SK-N-SH treated with all-trans-retinoic acid at 6 μM for 48 hours (cell line): Measurements from ENCODE around the gene IMMT.

Experiments
- ARNTL ChIP-seq: fragments of 450-650 bp; formaldehyde crosslinking; IDR thresholded peaks from 2 replicates; pipeline ENCODE4 v1.5.0; 2020; ENCODE audit warnings: low read depth, mild to moderate bottlenecking, moderate library complexity, borderline replicate concordance
- CSDC2 ChIP-seq: fragments of 250-450 bp; sonication (Bioruptor Pico); IDR thresholded peaks from 2 replicates; pipeline ENCODE4 v1.5.0; 2020; ENCODE audit warnings: mild to moderate bottlenecking, moderate library complexity
- GLIS3 ChIP-seq: fragments of 250-450 bp; sonication (Bioruptor Pico); IDR thresholded peaks from 2 replicates; pipeline ENCODE4 v1.5.0; 2020; ENCODE audit warnings: mild to moderate bottlenecking, moderate library complexity
- RARB ChIP-seq: fragments of 250-450 bp; sonication (Bioruptor Pico); IDR thresholded peaks from 2 replicates; pipeline ENCODE4 v1.8.0; 2021; ENCODE audit warnings: mild to moderate bottlenecking, moderate library complexity
- TCF4 ChIP-seq: fragments of 250-450 bp; sonication (Bioruptor Pico); IDR thresholded peaks from 2 replicates; pipeline ENCODE4 v1.8.0; 2021; ENCODE audit warnings: mild to moderate bottlenecking, moderate library complexity, borderline replicate concordance
- ZC3H10 ChIP-seq: fragments of 250-450 bp; sonication (Bioruptor Pico); IDR thresholded peaks from 2 replicates; pipeline ENCODE4 v1.5.1; 2021; ENCODE audit warnings: mild to moderate bottlenecking, moderate library complexity
- ZFP30 ChIP-seq: fragments of 450-650 bp; formaldehyde crosslinking; IDR thresholded peaks from 2 replicates; pipeline ENCODE4 v1.5.0; 2022; ENCODE audit warnings: mild to moderate bottlenecking, moderate library complexity
- ZNF565 ChIP-seq: fragments of 450-650 bp; formaldehyde crosslinking; conservative IDR thresholded peaks from 2 replicates; pipeline ENCODE4 v1.5.0; 2020; ENCODE audit warnings: low read depth, mild to moderate bottlenecking, moderate library complexity
- ZNF8 ChIP-seq: fragments of 450-650 bp; formaldehyde crosslinking; IDR thresholded peaks from 2 replicates; pipeline ENCODE4 v1.5.0; 2020; ENCODE audit warnings: mild to moderate bottlenecking, moderate library complexity
- TF ChIP-seq, protein P1 (sequence below): fragments of 250-450 bp; sonication (Bioruptor Pico); IDR thresholded peaks from 2 replicates; pipeline ENCODE4 v1.5.1; 2020; ENCODE audit warnings: low read depth, mild to moderate bottlenecking, moderate library complexity
- TF ChIP-seq, protein P2 (sequence below): fragments of 250-450 bp; sonication (Bioruptor Pico); IDR thresholded peaks from 2 replicates; pipeline ENCODE4 v1.8.0; 2020; ENCODE audit warnings: mild to moderate bottlenecking, moderate library complexity, borderline replicate concordance

DNA sequence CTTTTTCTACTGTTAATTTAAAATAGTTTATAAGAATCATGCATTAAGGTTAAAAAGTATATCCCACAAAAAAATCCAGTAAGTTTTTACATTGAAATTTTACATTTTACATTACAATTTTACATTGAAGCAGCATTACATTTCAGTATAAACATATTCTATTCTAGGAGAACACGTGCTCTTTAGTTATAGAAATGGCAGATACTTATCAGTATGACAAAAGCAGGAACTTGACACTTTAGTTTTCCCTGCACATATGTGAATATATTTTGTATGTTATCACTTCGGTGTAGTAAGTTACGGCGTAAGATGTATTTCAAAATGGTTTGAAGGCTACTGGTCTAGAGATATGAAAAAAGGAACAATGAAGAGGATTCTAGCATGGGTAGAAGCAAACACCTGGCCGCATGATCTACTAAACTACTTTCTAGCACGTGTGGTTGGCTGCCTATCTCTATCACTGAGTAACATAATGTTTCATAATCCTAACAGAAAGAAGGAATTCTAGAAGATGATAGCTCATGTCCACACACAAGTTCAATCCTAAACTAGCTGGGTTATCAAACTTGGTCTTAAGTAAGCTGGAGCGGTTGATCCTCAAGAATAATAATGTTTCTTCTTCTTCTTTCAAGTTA is 5.4 kb downstream of the IMMT start:
- TF ChIP-seq GLIS3 (CRISPR knock-in tag) (no peak), ZNF565 (no peak), TCF4 (CRISPR knock-in tag) (no peak), RARB (CRISPR knock-in tag) (no peak), ARNTL (CRISPR knock-in tag) (no peak), CSDC2 (CRISPR knock-in tag) (no peak), ZC3H10 (CRISPR knock-in tag) (no peak), ZFP30 (CRISPR knock-in tag) (no peak), ZNF8 (CRISPR knock-in tag) (no peak)
- TF ChIP-seq, protein P1, sequence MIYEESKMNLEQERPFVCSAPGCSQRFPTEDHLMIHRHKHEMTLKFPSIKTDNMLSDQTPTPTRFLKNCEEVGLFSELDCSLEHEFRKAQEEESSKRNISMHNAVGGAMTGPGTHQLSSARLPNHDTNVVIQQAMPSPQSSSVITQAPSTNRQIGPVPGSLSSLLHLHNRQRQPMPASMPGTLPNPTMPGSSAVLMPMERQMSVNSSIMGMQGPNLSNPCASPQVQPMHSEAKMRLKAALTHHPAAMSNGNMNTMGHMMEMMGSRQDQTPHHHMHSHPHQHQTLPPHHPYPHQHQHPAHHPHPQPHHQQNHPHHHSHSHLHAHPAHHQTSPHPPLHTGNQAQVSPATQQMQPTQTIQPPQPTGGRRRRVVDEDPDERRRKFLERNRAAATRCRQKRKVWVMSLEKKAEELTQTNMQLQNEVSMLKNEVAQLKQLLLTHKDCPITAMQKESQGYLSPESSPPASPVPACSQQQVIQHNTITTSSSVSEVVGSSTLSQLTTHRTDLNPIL (CRISPR knock-in tag) = no peak
- TF ChIP-seq, protein P2, sequence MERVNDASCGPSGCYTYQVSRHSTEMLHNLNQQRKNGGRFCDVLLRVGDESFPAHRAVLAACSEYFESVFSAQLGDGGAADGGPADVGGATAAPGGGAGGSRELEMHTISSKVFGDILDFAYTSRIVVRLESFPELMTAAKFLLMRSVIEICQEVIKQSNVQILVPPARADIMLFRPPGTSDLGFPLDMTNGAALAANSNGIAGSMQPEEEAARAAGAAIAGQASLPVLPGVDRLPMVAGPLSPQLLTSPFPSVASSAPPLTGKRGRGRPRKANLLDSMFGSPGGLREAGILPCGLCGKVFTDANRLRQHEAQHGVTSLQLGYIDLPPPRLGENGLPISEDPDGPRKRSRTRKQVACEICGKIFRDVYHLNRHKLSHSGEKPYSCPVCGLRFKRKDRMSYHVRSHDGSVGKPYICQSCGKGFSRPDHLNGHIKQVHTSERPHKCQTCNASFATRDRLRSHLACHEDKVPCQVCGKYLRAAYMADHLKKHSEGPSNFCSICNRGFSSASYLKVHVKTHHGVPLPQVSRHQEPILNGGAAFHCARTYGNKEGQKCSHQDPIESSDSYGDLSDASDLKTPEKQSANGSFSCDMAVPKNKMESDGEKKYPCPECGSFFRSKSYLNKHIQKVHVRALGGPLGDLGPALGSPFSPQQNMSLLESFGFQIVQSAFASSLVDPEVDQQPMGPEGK (CRISPR knock-in tag) = no peak
